T follicular helper cell (primary cell): ENCODE data around the gene SYTL1.

Experiments
- DNase-seq: peaks from one replicate; pipeline ENCODE4 v3.0.0-alpha.2; 2020; ENCODE audit warnings: low read depth

The SYTL1 gene

DNA sequence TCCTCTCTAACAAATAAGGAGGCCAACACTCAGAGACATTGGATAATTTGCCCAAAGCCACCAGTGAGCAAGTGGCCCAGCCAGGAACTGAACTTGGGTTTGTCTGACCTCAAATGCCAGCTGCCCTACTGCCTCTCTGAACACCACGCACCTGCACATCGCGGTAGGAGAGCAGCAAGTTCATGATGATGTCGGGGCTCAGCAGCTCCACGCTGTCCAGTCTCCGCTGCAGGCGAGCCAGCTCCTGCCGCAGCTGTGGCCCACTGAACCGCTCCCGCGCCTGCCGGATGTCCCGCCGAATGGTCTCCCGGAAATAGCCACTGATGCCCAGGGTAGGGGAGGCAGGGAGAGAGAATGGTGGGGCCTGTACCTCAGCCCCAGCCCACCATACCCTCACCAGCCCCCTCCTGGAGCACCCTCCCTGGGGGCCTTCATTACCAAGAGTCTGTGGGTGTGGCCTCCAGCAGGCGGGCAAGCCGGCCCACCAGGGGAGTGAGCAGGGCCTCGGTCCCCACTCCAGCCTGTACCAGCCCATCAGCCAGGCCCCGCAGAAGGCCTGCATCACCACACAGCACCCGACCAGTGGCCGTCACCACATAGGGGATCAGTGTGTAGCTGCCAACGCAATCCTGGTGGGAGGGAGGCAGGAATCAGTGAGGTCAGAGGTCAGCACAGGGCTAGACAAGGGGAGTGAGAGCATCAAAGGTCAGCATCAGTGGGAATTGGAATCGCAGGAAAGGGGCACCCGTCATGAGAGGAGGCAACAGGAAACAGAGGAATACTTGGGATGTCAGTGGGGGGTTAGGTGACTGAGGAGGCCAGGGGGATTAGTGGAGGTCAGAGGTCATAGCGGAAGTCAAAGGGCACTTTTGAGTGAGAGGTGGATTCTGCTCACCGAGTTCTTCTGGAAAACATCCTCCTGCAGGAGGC is 22.2 kb downstream of the SYTL1 start:
- no peak for DNase-seq

- DNase-seq = no peak
Measured at GRCh38 chr1:27364696-27365371, 23.0 kb downstream of the SYTL1 start.

DNA sequence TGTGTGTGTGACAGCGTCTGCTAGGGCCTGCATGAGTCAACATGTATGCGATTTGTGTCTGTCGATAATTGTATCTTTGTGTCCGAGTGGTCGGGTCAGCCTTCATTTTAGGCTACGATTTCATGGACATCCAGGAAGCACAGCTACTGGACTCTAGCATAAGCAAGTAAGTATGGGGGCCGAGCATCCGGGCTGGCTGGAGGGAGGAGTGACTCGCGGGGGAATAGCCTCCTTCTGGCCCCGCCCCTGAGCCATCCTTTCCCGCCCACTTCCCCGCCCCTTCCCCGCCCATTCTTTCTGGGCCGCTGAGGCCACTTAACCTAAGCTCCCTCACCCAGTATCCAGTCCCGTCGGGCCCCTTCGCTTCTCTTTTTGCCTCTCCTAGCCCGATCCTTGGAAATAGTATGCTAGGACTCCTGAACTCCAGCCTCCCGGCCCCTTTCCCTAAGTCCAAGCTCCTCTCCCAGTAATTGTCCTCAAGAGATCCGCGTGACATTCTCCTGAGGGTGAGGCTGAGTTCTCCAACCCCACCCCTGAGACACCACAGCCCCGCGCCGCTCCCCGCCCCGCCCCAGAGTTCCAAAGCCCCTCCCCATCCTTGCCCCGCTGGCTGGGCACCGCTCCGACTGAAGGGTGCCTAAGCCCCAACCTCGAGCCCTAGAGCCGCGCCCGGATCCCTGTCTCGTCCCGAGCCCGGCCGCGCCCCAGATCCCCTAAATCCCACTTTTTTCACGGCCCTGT is 23.7 kb downstream of the SYTL1 start:
- peak; percentile 69 for DNase-seq

DNA sequence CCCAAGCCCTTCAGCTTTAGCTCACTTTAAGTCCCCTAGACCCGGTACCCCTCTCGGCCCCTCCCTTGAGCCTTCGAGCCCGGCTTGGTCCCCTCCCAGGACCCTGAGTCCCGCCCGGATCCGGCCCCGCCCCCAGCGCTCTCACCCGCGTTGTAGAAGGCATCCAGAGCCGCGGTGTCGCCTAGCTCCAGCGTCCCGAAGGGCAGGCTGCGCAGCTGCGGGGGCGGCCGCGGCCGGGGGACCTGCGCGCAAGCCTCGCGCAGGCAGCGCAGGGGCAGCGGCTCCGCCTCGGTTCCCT is 24.2 kb downstream of the SYTL1 start:
- DNase-seq = peak; percentile 53

DNA sequence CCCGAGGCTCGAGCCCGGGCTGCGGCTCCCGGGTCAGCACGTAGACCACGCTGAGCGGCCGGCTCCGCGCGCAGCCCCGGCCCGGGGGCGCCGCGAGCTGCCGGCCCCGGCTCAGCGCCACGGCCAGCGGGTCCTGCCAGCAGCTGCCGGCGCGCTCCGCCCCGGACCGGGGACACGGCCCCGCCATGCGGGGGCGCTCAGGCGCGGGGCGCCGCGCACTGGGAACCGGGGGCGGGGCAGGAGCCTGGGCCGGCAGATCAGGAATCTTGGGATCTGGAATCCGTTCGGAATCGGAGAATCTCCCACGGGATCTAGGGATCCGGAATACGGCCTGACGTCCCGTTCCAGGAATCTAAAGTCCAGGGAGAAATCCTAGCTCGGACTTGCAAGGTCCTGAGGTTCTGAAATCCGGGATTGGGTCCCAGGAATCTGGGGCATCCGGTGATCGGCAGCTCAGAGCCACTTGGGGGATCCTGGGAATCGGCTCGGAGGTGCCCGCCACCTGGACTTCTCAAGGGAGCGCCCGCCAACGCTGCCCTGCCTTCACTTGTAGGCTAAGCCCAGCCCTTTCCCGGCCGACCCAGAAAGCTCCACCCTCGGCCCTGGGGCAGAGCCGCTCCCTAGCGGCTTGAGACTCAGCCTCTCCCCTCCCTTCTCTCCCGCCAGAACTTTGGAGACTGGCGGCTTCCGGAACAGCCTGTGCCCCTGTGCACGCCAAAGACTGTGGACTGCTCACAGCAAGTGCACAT is 24.8 kb downstream of the SYTL1 start, which contains the start of gene MAP3K6:
Gene MAP3K6, minus strand, starts transcription at position 551 of the 749 bp plus-strand sequence. Its CDS starts 364 bp downstream, at position 187.
- DNase-seq = no peak

DNA sequence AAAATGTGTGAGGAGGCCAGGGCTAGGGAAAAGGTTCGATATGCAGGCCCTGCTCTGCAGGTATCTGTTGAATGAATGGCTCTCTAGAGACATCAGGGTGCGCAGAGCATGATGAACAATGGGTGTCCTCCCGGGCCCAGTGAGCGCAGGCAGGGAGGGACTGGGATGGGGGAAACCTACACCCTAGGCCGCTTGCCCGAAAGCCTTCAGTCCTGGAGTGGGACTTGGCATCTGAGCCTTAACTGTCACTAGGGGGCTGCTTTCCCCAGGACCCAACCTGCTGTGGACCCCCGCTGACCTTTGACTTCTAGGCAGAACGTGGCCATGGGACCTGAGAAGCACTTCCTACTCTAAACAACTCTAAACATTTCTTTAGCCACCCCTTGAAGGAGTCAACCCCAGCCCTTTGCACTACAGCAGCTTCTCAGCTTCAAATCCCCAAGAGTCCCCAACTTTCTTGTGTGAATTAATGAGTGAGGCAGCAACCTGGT is 25.4 kb downstream of the SYTL1 start:
- DNase-seq = no peak

- DNase-seq = no peak
Measured at GRCh38 chr1:27368869-27369582, 27.2 kb downstream of the SYTL1 start.

GRCh38 chr1:27372022-27372807 is 30.4 kb downstream of the SYTL1 start:
- no peak for DNase-seq

GRCh38 chr1:27372808-27373690 is 31.2 kb downstream of the SYTL1 start:
- no peak for DNase-seq

DNA sequence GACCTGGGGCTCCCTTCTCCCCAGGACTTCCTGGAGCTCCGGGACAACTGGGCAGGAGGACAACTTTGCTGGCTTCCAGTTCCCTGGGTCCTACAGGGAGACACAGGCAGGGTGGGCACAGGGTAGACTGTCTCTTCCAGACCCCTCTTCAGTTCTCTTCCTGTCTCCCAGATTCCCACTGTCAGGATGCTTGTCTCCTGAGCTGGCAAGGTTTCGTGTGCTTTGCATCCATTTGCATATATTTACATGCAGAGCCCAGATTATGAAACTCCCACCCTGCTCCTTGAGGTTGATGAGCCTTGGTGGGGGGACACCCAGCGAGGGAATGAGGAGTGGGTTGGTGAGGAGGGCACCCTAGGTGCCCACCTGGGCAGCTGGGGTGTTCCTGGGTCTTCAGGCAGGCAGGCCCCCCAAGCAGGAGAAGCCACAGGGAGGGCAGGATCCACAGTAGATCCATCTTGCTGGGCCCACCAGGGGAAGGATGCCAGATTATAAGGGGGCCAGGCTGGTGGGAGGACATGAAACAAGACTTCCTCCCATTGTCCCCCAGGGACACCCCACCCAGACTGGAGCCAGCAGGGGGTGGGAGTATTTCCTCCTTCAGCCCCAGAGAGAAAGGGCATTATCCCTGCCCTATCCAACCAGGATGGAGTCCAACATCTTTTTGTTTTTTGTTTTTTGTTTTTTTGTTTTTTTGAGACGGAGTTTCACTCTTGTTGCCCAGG is 32.7 kb downstream of the SYTL1 start, which contains the start of gene FCN3:
Gene FCN3, minus strand, starts transcription at position 463 of the 725 bp plus-strand sequence. Its CDS starts 6 bp downstream, at position 457.
- no peak for DNase-seq

- no peak for DNase-seq
Measured at GRCh38 chr1:27377760-27378495, 36.1 kb downstream of the SYTL1 start.

- DNase-seq = no peak
Measured at GRCh38 chr1:27379564-27380122, 37.8 kb downstream of the SYTL1 start.

GRCh38 chr1:27380224-27380623 is 38.4 kb downstream of the SYTL1 start:
- no peak for DNase-seq

DNA sequence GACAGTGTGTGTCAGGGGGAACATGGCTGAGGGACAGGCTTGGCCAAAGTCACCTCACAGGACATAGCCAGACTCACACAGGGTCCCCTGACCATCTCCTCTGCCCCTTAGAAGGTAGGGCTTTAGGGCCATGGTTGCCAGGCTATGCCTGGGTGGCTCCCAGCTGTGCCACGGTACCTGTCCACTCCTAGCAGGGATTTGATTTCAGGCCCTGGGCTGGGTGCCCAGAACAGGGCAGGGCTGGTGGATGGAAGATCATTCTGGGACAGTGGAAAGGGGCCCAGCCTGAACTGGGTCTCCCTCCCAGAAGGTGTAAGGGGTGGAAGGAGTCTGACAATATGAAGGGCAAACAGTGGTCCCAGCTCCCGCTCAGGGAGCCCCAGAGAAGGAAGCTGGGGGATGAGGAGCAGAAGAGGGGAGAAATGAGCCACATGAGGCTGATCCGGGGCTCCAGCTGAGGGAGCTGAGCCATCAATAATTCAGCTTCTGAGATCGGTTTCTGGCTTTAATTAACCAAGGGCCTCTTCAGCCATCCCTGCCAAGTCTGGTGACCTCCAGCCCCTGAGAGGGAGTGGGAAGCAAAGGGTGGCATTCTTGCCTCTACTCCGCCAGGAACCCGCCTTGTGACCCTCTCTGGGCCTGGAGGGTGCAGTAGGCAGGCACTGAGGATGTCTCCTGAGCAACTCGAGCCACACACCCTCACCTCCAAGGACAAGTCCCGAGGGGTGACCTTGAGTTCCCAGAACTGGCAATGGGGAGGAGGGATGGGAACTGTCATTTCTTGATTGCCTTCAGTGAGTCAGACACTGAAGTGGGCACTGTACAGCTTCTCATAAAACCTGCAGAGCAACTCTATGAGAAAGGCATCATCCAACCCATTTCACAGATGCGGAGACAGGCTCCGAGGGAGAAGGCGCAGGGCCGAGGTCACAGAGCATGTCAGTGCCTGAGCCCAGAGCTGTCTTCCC is 39.2 kb downstream of the SYTL1 start:
- no peak for DNase-seq

DNA sequence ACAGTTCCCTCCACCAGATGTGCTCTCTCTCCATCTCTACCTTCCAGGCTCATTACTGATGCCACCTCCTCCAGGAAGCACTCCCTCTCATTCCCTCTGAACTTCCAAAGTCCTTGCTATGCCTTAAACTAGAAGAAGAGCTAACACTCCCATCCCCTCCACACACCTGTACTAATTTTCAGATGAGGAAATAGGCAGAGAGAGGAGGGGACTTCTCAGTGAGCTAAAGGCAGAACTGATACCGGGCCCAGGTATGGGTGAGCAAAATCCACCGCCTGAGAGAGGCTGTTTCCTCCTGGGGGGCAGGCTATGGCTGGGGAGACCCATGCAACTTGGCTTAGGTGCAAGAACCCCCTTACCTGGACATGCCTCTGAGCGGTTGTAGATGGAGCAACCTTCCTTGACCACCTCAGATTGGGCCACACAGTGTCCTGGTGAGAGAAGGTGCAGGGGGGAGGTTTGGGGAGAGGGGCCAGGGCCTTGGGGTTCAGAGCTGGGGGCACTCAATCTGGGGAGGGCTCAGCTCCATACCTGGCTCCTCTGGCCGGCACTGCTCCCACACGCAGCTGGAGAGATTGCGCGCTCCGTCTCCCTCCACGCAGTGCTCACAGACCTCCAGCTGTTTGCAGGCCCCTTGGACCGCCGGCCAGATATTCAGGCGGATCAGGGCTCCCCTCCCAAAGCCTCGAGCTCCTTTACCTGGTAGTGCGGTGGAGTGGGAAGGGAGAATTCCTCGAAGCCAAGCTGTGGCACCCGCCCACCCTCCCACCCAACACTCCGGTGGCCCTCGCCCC is 40.3 kb downstream of the SYTL1 start:
- DNase-seq = no peak
